ENCODE results near the gene OXTR. TPM values are rescaled to one million over a fixed set of nuclear protein-coding genes. Genes with fewer than 3 reads are reported as not detected.

OXTR gene
- total and polyA plus RNA-seq, 2 of the 13 experiments (the other 11 are each of a cell fraction or from before 2014, with no cell fraction given): 0.36 to 0.95 TPM

GRCh38 chr3:8741581-8742261 is 27.7 kb downstream of the OXTR start:
- intact Hi-C loops (cut with micrococcal nuclease; ENCODE audit: unreplicated experiment) (no loop called here), in situ Hi-C loops (cut with HindIII; ENCODE audit: extremely low pct_ligation_motif_present, low pct_unique_long_range_greater_than_20kb) (no loop called here)
- ChIA-PET CTCF (ENCODE audit: low intra/inter-chr PET ratio, low total read pairs) (no interaction called here), POLR2A (interaction anchor here (0.8 to 1.2 kb wide), 4 partner anchors 10 to 95 kb away, joined by 3 to 4 read pairs (median 4); no protein-coding TSS in a partner anchor)
- H3K36me3 ChIP-seq (replicated peaks in 1 of 2; ENCODE audit: control insufficient read depth in 1 of 2, insufficient read depth in 2 of 2, low read length in 2 of 2): no peaks in the 10 kb centered on the region
- no peaks in the 10 kb centered on the region for H3K79me2 ChIP-seq (ENCODE audit: insufficient read depth, low read length)
- peaks cover 32% of the 10 kb centered on the region for H3K4me1 ChIP-seq (ENCODE audit: insufficient read depth, low read length)
- no peak overlapping the region for H3K9ac ChIP-seq (ENCODE audit: insufficient read depth, low read depth, low read length)
- no peak overlapping the region for H2AFZ ChIP-seq (ENCODE audit: low read length)
- peak overlapping the region; percentile 45 for H3K4me2 ChIP-seq (ENCODE audit: low read depth, low read length)
- DNase-seq (ENCODE audit: low spot score) (peak; percentile 89), ATAC-seq (peak; percentile 97), FAIRE-seq (peak; percentile 81)
- H3K27me3 ChIP-seq (ENCODE audit: control insufficient read depth in 1 of 2, insufficient read depth in 2 of 2, low read length in 2 of 2): peaks cover 0 to 16% of the 10 kb centered on the region in 2 experiments; a peak in 2 of 5 replicates
- no peaks in the 10 kb centered on the region for H4K20me1 ChIP-seq (ENCODE audit: insufficient read depth, low read length)
- no peaks in the 10 kb centered on the region for H3K9me3 ChIP-seq (ENCODE audit: low read length)
- 3% methylated on average over 10 of the region's 13 CpGs for WGBS (ENCODE audit: low lambda C conversion rate)
- no peak overlapping the region for H3K27ac ChIP-seq (ENCODE audit: extremely low read length, insufficient read depth, low read length)
- H3K4me3 ChIP-seq (replicated peaks in 1 of 3; ENCODE audit: insufficient read depth in 1 of 3, low read depth in 2 of 3, low read length in 3 of 3): 0 out of 6 replicates have a peak overlapping the region, but pooled peaks of 1 of the 3 experiments have one; percentile 19
- BruUV-seq (replicated peaks): no TSS peak
- TF ChIP-seq FOXC1 (CRISPR knock-in tag; IDR thresholded peaks at IDR 0.05; ENCODE audit: borderline replicate concordance): no peak
- no peak for TF ChIP-seq RFXANK (CRISPR knock-in tag; IDR thresholded peaks at IDR 0.05)
- no peak for TF ChIP-seq ZNF24 (IDR thresholded peaks at IDR 0.05)
- TF ChIP-seq DPF2 (CRISPR knock-in tag; IDR thresholded peaks at IDR 0.05; ENCODE audit: borderline replicate concordance, low read depth): 0 out of 2 replicates have a peak, but pooled peaks have one; percentile 24
- no peak for TF ChIP-seq ZNF878 (CRISPR knock-in tag; IDR thresholded peaks at IDR 0.05)
- no peak for TF ChIP-seq NR2F6 (IDR thresholded peaks at IDR 0.05)
- peak; percentile 18; the same call in 1 of the 2 replicates for TF ChIP-seq NR2F6 (CRISPR knock-in tag; IDR thresholded peaks at IDR 0.05)
- no peak for TF ChIP-seq ZNF264 (CRISPR knock-in tag; IDR thresholded peaks at IDR 0.05)
- TF ChIP-seq RARA (CRISPR knock-in tag; IDR thresholded peaks at IDR 0.05): 0 out of 2 replicates have a peak, but pooled peaks have one; percentile 24
- no peak for TF ChIP-seq SNRNP70 (IDR thresholded peaks at IDR 0.05; ENCODE audit: low read depth, low read length)
- no peak for TF ChIP-seq ZNF317 (CRISPR knock-in tag; IDR thresholded peaks at IDR 0.05)
- no peak for TF ChIP-seq ZBTB20 (CRISPR knock-in tag; IDR thresholded peaks at IDR 0.05; ENCODE audit: borderline replicate concordance, low read depth)
- TF ChIP-seq GATAD2A (CRISPR knock-in tag; IDR thresholded peaks at IDR 0.05): peak; percentile 69
- TF ChIP-seq ZNF639 (CRISPR knock-in tag; conservative IDR thresholded peaks at IDR 0.05): no peak
- no peak for TF ChIP-seq ZNF577 (CRISPR knock-in tag; IDR thresholded peaks at IDR 0.05; ENCODE audit: borderline replicate concordance, low read depth)
- no peak for TF ChIP-seq HCFC1 (IDR thresholded peaks at IDR 0.05; ENCODE audit: low read depth, low read length)
- no peak for TF ChIP-seq ZNF775 (CRISPR knock-in tag; IDR thresholded peaks at IDR 0.05; ENCODE audit: borderline replicate concordance)
- TF ChIP-seq SMC3 (IDR thresholded peaks at IDR 0.05; ENCODE audit: low read length): no peak
- TF ChIP-seq ELF3 (CRISPR knock-in tag; IDR thresholded peaks at IDR 0.05): peak; percentile 23; the same call in 1 of the 2 replicates
- TF ChIP-seq KDM2A (CRISPR knock-in tag; IDR thresholded peaks at IDR 0.05; ENCODE audit: borderline replicate concordance, low read depth): no peak
